ENCODE results near the gene CAMK1D. TPM values are rescaled to one million over a fixed set of nuclear protein-coding genes. Genes with fewer than 3 reads are reported as not detected.
"Not testable (repeated sequence)": the region's sequence is repeated elsewhere in the genome, so short reads cannot be mapped to it uniquely, and the experiment has no call there.

The CAMK1D gene
- total and polyA plus RNA-seq, 2 experiments from 2014 or later, result 2.0 to 3.8 TPM

DNA sequence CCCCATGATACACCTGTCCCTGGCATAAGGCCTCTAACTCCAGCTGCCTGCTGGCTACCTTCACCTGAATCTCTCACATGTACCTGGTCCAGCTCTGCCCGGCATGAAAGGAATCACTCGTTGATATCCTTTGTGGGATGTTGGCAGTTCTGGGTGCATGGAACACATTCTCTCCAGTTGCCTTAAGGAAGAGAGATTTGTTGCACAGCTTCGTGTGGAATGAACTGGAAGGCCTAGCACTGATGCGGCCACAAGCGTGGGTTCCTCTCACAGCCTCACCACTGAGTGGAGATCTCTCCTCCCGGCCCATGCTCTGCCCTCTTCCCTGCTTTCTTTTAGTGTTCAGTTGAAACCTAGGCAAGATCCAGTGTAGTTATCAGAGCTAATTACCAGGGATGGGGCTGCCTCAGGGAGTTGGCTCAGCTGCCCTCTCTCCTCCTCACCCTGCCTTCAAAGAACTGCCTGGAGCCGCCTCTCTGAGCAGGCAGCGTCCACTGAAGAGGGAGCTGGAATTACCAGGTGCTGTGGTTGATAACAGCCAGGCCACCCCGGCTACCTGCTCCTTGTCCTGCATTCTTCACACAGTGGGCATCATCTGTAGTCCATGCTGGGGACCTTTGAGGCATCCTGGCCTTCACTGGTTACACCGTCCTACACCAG lies 457.9 kb downstream of the CAMK1D start:
- H3K27ac ChIP-seq, result peak overlapping the region; percentile 58
- no peaks in the 10 kb centered on the region for H3K27me3 ChIP-seq
- peaks cover 7% of the 10 kb centered on the region for H3K4me1 ChIP-seq (ENCODE audit: low read depth)
- TF ChIP-seq, protein P1, sequence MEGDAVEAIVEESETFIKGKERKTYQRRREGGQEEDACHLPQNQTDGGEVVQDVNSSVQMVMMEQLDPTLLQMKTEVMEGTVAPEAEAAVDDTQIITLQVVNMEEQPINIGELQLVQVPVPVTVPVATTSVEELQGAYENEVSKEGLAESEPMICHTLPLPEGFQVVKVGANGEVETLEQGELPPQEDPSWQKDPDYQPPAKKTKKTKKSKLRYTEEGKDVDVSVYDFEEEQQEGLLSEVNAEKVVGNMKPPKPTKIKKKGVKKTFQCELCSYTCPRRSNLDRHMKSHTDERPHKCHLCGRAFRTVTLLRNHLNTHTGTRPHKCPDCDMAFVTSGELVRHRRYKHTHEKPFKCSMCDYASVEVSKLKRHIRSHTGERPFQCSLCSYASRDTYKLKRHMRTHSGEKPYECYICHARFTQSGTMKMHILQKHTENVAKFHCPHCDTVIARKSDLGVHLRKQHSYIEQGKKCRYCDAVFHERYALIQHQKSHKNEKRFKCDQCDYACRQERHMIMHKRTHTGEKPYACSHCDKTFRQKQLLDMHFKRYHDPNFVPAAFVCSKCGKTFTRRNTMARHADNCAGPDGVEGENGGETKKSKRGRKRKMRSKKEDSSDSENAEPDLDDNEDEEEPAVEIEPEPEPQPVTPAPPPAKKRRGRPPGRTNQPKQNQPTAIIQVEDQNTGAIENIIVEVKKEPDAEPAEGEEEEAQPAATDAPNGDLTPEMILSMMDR (IDR thresholded peaks at IDR 0.05; ENCODE audit: low read depth, low read length), result no peak
- H3K4me3 ChIP-seq, result no peak overlapping the region
- no peaks in the 10 kb centered on the region for H3K9me3 ChIP-seq (ENCODE audit: low read depth)
- H3K36me3 ChIP-seq, result no peaks in the 10 kb centered on the region
- DNase-seq (ENCODE audit: low read depth in 1 of 2, low spot score in 1 of 2), result peak in 1 of 2 donors; percentile 34

DNA sequence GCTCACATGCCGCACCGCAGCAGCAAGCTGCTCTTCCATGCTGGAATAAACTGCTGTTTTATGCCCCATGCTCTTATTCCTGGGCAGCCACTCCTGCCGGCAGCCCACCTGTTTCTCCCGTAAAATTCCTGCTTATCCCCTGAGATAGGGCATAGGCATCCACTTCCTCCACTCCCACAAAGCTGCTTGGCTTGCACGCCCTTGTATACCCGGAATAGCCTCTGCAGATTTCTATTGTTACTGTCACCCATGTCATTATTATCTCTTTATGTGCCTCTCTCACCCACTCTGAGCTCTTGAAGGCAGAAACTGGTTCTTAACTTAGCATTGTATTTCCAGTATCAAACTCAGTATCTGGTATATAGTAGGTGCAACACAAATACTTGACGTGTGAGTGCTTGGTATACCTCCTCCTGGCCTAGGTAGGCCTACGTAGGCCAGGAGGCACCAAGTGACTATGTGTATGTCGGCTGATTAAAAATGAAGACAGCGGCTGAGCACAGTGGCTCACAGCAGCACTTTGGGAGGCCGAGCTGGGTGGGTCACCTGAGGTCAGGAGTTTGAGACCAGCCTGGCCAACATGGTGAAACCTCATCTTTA lies 458.8 kb downstream of the CAMK1D start:
- Histone ChIP-seq H3K9me3 (ENCODE audit: low read depth) (no peaks in the 10 kb centered on the region), H3K4me1 (ENCODE audit: low read depth) (peaks cover 7% of the 10 kb centered on the region), H3K4me3 (no peak overlapping the region), H3K27ac (peak overlapping the region; percentile 58), H3K36me3 (no peaks in the 10 kb centered on the region), H3K27me3 (no peaks in the 10 kb centered on the region)
- DNase-seq (ENCODE audit: low read depth in 1 of 2, low spot score in 1 of 2), result peak in 1 of 2 donors; percentile 19
- TF ChIP-seq, protein P1 (IDR thresholded peaks at IDR 0.05; ENCODE audit: low read depth, low read length), result no peak

DNA sequence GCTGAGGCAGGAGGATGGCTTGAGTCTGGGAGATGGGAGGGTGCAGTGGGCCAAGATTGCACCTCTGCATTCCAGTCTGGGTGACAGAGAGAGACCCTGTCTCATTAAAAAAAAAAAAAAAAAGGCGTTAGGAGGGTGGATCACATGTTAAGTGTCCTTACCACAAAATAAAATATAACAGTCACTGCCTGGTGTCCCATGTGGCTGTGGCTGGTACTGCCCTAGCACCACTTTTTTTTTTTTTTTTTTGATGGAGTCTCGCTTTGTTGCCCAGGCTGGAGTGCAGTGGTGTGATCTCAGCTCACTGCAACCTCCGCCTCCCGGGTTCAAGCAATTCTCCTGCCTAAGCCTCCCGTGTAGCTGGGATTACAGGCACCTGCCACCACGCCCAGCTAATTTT lies 460.7 kb downstream of the CAMK1D start:
- H3K4me1 ChIP-seq (ENCODE audit: low read depth); H3K27ac ChIP-seq; DNase-seq (ENCODE audit: low read depth in 1 of 2, low spot score in 1 of 2); H3K27me3 ChIP-seq; H3K4me3 ChIP-seq; H3K36me3 ChIP-seq; H3K9me3 ChIP-seq (ENCODE audit: low read depth): not testable (repeated sequence)
- TF ChIP-seq, protein P1 (IDR thresholded peaks at IDR 0.05; ENCODE audit: low read depth, low read length), result peak; percentile 4

DNA sequence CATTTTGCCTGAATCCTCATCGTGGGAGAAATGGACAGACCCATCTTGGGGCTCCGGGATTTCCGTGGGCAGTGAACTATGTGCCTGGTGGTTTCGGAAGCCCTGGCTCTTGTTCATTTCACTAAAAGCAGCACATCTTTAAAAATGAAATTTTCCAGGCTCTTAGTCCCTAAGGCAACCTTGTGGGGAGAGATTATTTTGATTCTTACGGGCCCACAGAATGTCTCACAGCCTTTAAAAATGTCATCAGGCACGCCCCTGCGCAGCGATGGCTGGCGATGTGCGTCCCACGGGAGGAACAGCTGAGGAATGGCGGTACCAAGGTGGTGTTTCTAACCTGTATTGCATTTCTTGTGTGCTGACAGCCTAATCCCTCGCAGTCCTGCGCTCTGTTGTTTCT lies 462.5 kb downstream of the CAMK1D start:
- Histone ChIP-seq H3K27me3 (no peaks in the 10 kb centered on the region), H3K36me3 (no peaks in the 10 kb centered on the region), H3K4me1 (ENCODE audit: low read depth) (peaks cover 7% of the 10 kb centered on the region), H3K9me3 (ENCODE audit: low read depth) (no peaks in the 10 kb centered on the region), H3K27ac (no peak overlapping the region), H3K4me3 (no peak overlapping the region)
- TF ChIP-seq, protein P1 (IDR thresholded peaks at IDR 0.05; ENCODE audit: low read depth, low read length), result no peak
- no peak for DNase-seq (ENCODE audit: low read depth in 1 of 2, low spot score in 1 of 2)

DNA sequence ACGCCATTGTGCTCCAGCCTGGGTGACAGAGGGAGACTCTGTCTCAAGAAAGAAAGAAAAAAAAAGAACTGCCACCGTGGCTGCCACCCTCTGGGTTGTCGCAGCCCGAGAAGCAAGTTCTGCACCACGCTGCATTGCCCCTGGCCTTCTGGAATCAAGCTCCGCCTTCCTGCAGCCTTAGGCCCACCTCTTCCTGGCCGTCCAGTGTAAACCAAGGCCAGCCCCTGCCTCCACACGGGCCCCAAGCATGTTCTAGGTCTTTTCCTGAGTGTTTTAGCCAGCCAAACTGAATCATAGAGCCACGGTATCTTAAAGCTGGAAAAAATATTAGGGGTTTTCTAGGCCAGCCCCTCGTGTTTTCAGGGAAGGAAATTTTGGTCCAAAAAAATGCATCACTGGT lies 463.2 kb downstream of the CAMK1D start:
- Histone ChIP-seq H3K4me3 (no peak overlapping the region), H3K36me3 (no peaks in the 10 kb centered on the region), H3K27ac (no peak overlapping the region), H3K4me1 (ENCODE audit: low read depth) (peaks cover 7% of the 10 kb centered on the region), H3K27me3 (no peaks in the 10 kb centered on the region), H3K9me3 (ENCODE audit: low read depth) (no peaks in the 10 kb centered on the region)
- TF ChIP-seq, protein P1 (IDR thresholded peaks at IDR 0.05; ENCODE audit: low read depth, low read length), result no peak
- DNase-seq (ENCODE audit: low read depth in 1 of 2, low spot score in 1 of 2), result no peak

All from cardiac muscle cell (in vitro differentiated cells and primary cell).